ENCODE data around the gene SELP.

The SELP gene

GRCh38 chr1:169563650-169564049 is 66.3 kb downstream of the SELP start:
- Histone ChIP-seq H3K27me3 (ENCODE audit: control insufficient read depth, insufficient read depth, low read length) (no peaks in the 10 kb centered on the region), H3K27ac (ENCODE audit: low read depth, low read length) (no peak overlapping the region), H3K4me3 (ENCODE audit: low read length) (no peak overlapping the region), H3K9ac (ENCODE audit: low read length) (no peak overlapping the region), H3K36me3 (ENCODE audit: control insufficient read depth, insufficient read depth, low read length) (no peaks in the 10 kb centered on the region), H3K4me1 (ENCODE audit: control insufficient read depth, insufficient read depth, low read length) (no peaks in the 10 kb centered on the region)

GRCh38 chr1:169563019-169563615 is 66.8 kb downstream of the SELP start:
- H3K27me3 ChIP-seq (ENCODE audit: control insufficient read depth, insufficient read depth, low read length): no peaks in the 10 kb centered on the region
- H3K4me3 ChIP-seq (ENCODE audit: low read length): no peak overlapping the region

GRCh38 chr1:169561692-169562091 is 68.2 kb downstream of the SELP start:
- Histone ChIP-seq H3K36me3 (ENCODE audit: control insufficient read depth, insufficient read depth, low read length) (no peaks in the 10 kb centered on the region), H3K4me1 (ENCODE audit: control insufficient read depth, insufficient read depth, low read length) (no peaks in the 10 kb centered on the region), H3K27me3 (ENCODE audit: control insufficient read depth, insufficient read depth, low read length) (no peaks in the 10 kb centered on the region), H3K27ac (ENCODE audit: low read depth, low read length) (no peak overlapping the region), H3K4me3 (ENCODE audit: low read length) (no peak overlapping the region), H3K9ac (ENCODE audit: low read length) (no peak overlapping the region)

More at GRCh38 chr1:169563019-169563615, 66.8 kb downstream of the SELP start:
- no peaks in the 10 kb centered on the region for H3K36me3 ChIP-seq (ENCODE audit: control insufficient read depth, insufficient read depth, low read length)
- H3K9ac ChIP-seq (ENCODE audit: low read length): no peak overlapping the region
- no peaks in the 10 kb centered on the region for H3K4me1 ChIP-seq (ENCODE audit: control insufficient read depth, insufficient read depth, low read length)
- no peak overlapping the region for H3K27ac ChIP-seq (ENCODE audit: low read depth, low read length)

GRCh38 chr1:169557131-169557530 is 72.8 kb downstream of the SELP start:
- Histone ChIP-seq H3K4me1 (ENCODE audit: control insufficient read depth, insufficient read depth, low read length) (no peaks in the 10 kb centered on the region), H3K27me3 (ENCODE audit: control insufficient read depth, insufficient read depth, low read length) (no peaks in the 10 kb centered on the region), H3K4me3 (ENCODE audit: low read length) (no peak overlapping the region), H3K27ac (ENCODE audit: low read depth, low read length) (no peak overlapping the region), H3K36me3 (ENCODE audit: control insufficient read depth, insufficient read depth, low read length) (no peaks in the 10 kb centered on the region), H3K9ac (ENCODE audit: low read length) (no peak overlapping the region)

- no peak overlapping the region for H3K9ac ChIP-seq (ENCODE audit: low read length)
- H3K36me3 ChIP-seq (ENCODE audit: control insufficient read depth, insufficient read depth, low read length): no peaks in the 10 kb centered on the region
- H3K27ac ChIP-seq (ENCODE audit: low read depth, low read length): no peak overlapping the region
- no peaks in the 10 kb centered on the region for H3K4me1 ChIP-seq (ENCODE audit: control insufficient read depth, insufficient read depth, low read length)
- H3K27me3 ChIP-seq (ENCODE audit: control insufficient read depth, insufficient read depth, low read length): no peaks in the 10 kb centered on the region
- no peak overlapping the region for H3K4me3 ChIP-seq (ENCODE audit: low read length)
Measured at GRCh38 chr1:169550294-169550693, 79.6 kb downstream of the SELP start.

GRCh38 chr1:169548282-169548681 is 81.6 kb downstream of the SELP start:
- H3K27me3 ChIP-seq (ENCODE audit: control insufficient read depth, insufficient read depth, low read length): no peaks in the 10 kb centered on the region
- H3K4me1 ChIP-seq (ENCODE audit: control insufficient read depth, insufficient read depth, low read length): no peaks in the 10 kb centered on the region
- no peak overlapping the region for H3K9ac ChIP-seq (ENCODE audit: low read length)
- H3K4me3 ChIP-seq (ENCODE audit: low read length): no peak overlapping the region
- H3K36me3 ChIP-seq (ENCODE audit: control insufficient read depth, insufficient read depth, low read length): no peaks in the 10 kb centered on the region
- no peak overlapping the region for H3K27ac ChIP-seq (ENCODE audit: low read depth, low read length)

GRCh38 chr1:169546087-169546995 is 83.6 kb downstream of the SELP start:
- Histone ChIP-seq H3K27ac (ENCODE audit: low read depth, low read length) (no peak overlapping the region), H3K4me3 (ENCODE audit: low read length) (no peak overlapping the region), H3K36me3 (ENCODE audit: control insufficient read depth, insufficient read depth, low read length) (no peaks in the 10 kb centered on the region), H3K27me3 (ENCODE audit: control insufficient read depth, insufficient read depth, low read length) (no peaks in the 10 kb centered on the region), H3K9ac (ENCODE audit: low read length) (no peak overlapping the region), H3K4me1 (ENCODE audit: control insufficient read depth, insufficient read depth, low read length) (no peaks in the 10 kb centered on the region)

- Histone ChIP-seq H3K27ac (ENCODE audit: low read depth, low read length) (no peak overlapping the region), H3K27me3 (ENCODE audit: control insufficient read depth, insufficient read depth, low read length) (no peaks in the 10 kb centered on the region), H3K4me1 (ENCODE audit: control insufficient read depth, insufficient read depth, low read length) (no peaks in the 10 kb centered on the region), H3K9ac (ENCODE audit: low read length) (no peak overlapping the region), H3K4me3 (ENCODE audit: low read length) (no peak overlapping the region), H3K36me3 (ENCODE audit: control insufficient read depth, insufficient read depth, low read length) (no peaks in the 10 kb centered on the region)
Measured at GRCh38 chr1:169545472-169545871, 84.5 kb downstream of the SELP start.

GRCh38 chr1:169538998-169539871 is 90.7 kb downstream of the SELP start:
- H3K9ac ChIP-seq (ENCODE audit: low read length): no peak overlapping the region
- H3K36me3 ChIP-seq (ENCODE audit: control insufficient read depth, insufficient read depth, low read length): no peaks in the 10 kb centered on the region
- H3K27ac ChIP-seq (ENCODE audit: low read depth, low read length): no peak overlapping the region
- H3K4me1 ChIP-seq (ENCODE audit: control insufficient read depth, insufficient read depth, low read length): no peaks in the 10 kb centered on the region
- no peaks in the 10 kb centered on the region for H3K27me3 ChIP-seq (ENCODE audit: control insufficient read depth, insufficient read depth, low read length)
- H3K4me3 ChIP-seq (ENCODE audit: low read length): no peak overlapping the region
